Measurements from ENCODE around the gene PGAP6.

PGAP6 gene

DNA sequence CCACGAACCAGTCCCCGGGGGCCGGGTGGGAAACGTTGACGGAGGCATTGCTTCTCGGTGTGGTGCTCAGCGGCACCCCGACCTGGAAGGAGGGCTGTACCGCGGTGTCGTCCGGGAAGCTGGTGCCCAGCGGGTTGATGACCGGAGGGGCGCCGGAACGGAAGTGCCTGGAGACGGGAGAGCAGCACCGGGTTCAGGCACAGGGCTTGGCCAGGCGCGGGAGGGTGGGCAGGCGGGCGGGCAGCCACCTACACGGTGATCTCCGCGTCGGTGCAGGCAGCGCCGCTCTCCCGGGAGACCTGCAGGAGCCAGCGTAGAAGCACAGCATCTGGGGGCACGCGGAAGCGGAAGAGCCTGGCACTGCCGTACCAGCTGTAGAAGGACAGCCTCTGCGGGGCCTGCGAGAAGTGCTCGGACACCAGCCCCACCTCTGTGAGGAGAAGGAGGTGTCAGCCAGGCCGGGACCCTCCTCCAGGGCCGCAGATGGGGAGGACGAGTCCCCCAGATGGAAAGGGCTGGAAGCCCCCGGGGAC lies 4.3 kb downstream of the PGAP6 start:
- no peaks in the 10 kb centered on the region for H3K27me3 ChIP-seq (replicated peaks)
- H3K4me3 ChIP-seq (ENCODE audit: low read depth, low read length), result no peak overlapping the region
- DNase-seq, result no peak
- H3K27ac ChIP-seq, result no peak overlapping the region
- peaks cover 28% of the 10 kb centered on the region for H3K36me3 ChIP-seq (replicated peaks)
- in situ Hi-C loops (cut with HindIII; ENCODE audit: low pct_ligation_motif_present, low sequenced_read_pairs), result no loop called here
- TF ChIP-seq, protein P1, sequence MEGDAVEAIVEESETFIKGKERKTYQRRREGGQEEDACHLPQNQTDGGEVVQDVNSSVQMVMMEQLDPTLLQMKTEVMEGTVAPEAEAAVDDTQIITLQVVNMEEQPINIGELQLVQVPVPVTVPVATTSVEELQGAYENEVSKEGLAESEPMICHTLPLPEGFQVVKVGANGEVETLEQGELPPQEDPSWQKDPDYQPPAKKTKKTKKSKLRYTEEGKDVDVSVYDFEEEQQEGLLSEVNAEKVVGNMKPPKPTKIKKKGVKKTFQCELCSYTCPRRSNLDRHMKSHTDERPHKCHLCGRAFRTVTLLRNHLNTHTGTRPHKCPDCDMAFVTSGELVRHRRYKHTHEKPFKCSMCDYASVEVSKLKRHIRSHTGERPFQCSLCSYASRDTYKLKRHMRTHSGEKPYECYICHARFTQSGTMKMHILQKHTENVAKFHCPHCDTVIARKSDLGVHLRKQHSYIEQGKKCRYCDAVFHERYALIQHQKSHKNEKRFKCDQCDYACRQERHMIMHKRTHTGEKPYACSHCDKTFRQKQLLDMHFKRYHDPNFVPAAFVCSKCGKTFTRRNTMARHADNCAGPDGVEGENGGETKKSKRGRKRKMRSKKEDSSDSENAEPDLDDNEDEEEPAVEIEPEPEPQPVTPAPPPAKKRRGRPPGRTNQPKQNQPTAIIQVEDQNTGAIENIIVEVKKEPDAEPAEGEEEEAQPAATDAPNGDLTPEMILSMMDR (IDR thresholded peaks at IDR 0.05; ENCODE audit: low read depth, low read length, missing control alignments), result no peak

DNA sequence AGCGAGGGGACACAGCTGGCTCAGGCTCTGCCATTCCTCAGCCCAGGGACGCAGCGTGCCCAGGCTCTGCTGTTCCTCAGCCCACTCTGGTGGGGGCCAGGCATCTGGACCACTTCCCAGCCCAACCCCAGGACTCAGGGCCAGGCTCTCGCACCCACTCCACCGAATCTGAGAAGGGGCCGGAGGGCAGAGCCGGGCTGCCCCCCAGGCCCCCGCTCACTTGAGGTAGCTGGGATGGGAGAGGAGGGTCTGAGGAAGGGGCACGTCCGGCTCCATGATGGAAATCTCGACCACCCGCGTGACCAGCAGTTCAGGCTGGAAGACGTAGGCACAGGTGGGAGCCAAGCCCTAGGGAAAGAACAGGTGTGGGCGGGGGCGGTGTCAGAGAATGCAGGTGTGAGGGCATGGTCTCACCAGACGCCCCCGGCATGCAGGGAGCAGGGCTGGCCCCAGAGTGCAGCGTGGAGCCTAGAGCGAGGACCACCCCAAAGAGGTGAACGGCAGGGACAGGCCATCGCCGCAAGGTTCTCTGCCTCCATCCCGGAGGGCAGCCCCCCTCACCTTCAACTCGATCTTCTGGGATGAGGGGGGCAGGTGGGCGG lies 4.9 kb downstream of the PGAP6 start:
- TF ChIP-seq, protein P1 (IDR thresholded peaks at IDR 0.05; ENCODE audit: low read depth, low read length, missing control alignments), result no peak
- Histone ChIP-seq H3K27me3 (replicated peaks) (no peaks in the 10 kb centered on the region), H3K4me3 (ENCODE audit: low read depth, low read length) (no peak overlapping the region), H3K36me3 (replicated peaks) (peaks cover 31% of the 10 kb centered on the region), H3K27ac (no peak overlapping the region)
- in situ Hi-C loops (cut with HindIII; ENCODE audit: low pct_ligation_motif_present, low sequenced_read_pairs), result no loop called here
- DNase-seq, result no peak

DNA sequence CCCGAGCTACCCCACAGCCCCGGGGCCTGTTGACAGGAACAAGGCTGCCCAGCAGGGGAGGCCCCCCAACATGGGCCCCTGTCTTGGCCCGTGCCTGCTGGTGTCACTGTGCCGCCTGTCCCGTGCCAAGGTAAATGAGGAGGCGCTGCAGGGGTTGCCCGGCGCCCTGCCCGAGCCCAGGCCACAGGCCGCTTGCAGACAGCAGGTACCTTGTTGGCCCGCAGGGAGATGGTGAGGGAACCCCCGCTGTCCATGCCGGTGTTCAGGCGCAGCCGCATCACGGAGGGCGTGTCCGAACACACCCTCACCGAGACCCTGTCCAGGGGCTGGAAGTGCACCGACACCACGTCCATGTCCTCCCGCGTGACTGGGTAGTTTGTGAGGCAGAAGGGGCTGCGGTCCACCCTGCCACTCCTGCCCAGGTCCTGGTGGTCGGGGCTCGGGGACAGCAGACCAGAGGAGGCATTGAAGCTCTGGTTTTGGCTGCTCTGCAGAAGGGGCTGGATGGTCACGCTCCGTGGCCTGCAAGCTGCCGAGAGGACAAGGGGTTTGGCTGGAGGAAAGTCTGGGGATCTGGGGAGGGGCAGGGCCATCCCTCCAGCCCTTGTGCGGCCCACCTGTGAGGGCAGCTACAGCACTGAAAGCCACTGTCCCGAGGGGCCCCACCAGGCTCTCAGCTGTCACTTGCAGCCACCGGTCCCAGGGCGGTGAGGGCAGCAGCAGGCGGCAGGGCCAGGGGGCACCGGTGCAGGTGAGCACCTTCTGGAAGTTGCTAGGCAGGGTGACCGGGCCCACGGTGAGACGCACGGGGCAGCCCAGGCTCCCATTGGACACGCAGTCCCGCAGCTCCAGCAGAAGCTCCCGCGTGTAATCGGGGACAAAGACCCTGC lies 5.6 kb downstream of the PGAP6 start:
- TF ChIP-seq, protein P1 (IDR thresholded peaks at IDR 0.05; ENCODE audit: low read depth, low read length, missing control alignments), result no peak
- no peak for DNase-seq

DNA sequence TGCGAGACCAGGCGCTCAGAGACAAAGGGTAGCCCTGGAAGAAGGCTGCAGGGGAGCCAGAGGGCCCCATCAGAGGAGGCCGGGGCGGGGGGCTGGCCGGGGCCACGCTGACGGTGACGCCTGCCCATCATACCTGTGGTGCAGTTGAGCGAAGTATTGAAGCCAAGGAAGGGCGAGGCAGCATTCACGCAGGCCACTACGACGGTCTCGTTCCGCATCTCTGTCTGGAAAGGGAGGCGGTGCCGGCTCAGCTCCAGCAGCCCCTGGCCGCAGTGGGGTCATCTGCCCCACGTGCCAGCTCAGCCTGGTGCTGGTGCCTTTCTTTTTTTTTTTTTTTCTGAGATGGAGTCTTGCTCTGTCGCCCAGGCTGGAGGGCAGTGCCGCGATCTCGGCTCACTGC lies 6.6 kb downstream of the PGAP6 start:
- Histone ChIP-seq H3K27ac (no peak overlapping the region), H3K27me3 (replicated peaks) (no peaks in the 10 kb centered on the region), H3K4me3 (ENCODE audit: low read depth, low read length) (no peak overlapping the region), H3K36me3 (replicated peaks) (peaks cover 36% of the 10 kb centered on the region)
- in situ Hi-C loops (cut with HindIII; ENCODE audit: low pct_ligation_motif_present, low sequenced_read_pairs), result no loop called here
- no peak for DNase-seq
- TF ChIP-seq, protein P1 (IDR thresholded peaks at IDR 0.05; ENCODE audit: low read depth, low read length, missing control alignments), result no peak

More for the DNA sequence above, 5.6 kb downstream of the PGAP6 start:
- H3K4me3 ChIP-seq (ENCODE audit: low read depth, low read length), result no peak overlapping the region
- H3K36me3 ChIP-seq (replicated peaks), result peaks cover 36% of the 10 kb centered on the region
- H3K27me3 ChIP-seq (replicated peaks), result no peaks in the 10 kb centered on the region
- in situ Hi-C loops (cut with HindIII; ENCODE audit: low pct_ligation_motif_present, low sequenced_read_pairs), result no loop called here
- no peak overlapping the region for H3K27ac ChIP-seq

DNA sequence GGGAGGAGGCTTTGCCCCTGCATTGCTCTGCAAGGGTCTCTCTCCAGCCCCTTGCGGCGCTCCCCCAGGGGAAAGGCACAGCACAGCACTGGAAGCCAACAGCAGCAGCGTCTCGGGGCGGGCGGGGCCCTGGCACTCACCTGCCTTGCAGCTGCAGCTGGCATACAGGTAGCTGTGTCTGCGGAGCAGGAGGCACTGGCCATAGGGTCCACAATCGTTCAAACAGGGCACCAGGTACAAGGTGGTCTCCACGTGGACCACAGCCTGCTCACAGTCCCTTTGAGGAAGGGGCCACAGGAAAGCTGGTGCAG lies 7.2 kb downstream of the PGAP6 start:
- peaks cover 36% of the 10 kb centered on the region for H3K36me3 ChIP-seq (replicated peaks)
- H3K4me3 ChIP-seq (ENCODE audit: low read depth, low read length), result no peak overlapping the region
- no peak overlapping the region for H3K27ac ChIP-seq
- TF ChIP-seq, protein P1 (IDR thresholded peaks at IDR 0.05; ENCODE audit: low read depth, low read length, missing control alignments), result no peak
- no peaks in the 10 kb centered on the region for H3K27me3 ChIP-seq (replicated peaks)
- in situ Hi-C loops (cut with HindIII; ENCODE audit: low pct_ligation_motif_present, low sequenced_read_pairs), result no loop called here
- no peak for DNase-seq

Data from brain microvascular endothelial cell (primary cell).